ACC112 (cell line): ENCODE results near the gene NEO1.

ENCODE experiments used
- H2AFZ ChIP-seq: fragments of 200-600 bp; sonication (generic); one replicate; pipeline ENCODE4 v1.6.0; 2017; ENCODE audit warnings: antibody characterized with exemption, low read length; ENCODE audit not compliant: unreplicated experiment
- H3K27ac ChIP-seq: fragments of 200-600 bp; sonication (generic); 2 replicates; pipeline ENCODE4 v1.5.1; 2014; ENCODE audit warnings: low read depth, mild to moderate bottlenecking, antibody characterized with exemption, low read length, moderate library complexity
- H3K27me3 ChIP-seq: fragments of 200-600 bp; sonication (generic); 2 replicates; pipeline ENCODE4 v1.6.1; 2014; ENCODE audit warnings: mild to moderate bottlenecking, antibody characterized with exemption, low read length, moderate library complexity, mixed read lengths; ENCODE audit not compliant: insufficient read depth
- H3K36me3 ChIP-seq: fragments of 200-600 bp; sonication (generic); 2 replicates; pipeline ENCODE4 v1.6.1; 2016; ENCODE audit warnings: mild to moderate bottlenecking, antibody characterized with exemption, low read length, moderate library complexity, mixed read lengths; ENCODE audit not compliant: insufficient read depth
- H3K4me1 ChIP-seq: fragments of 200-600 bp; sonication (generic); one replicate; pipeline ENCODE4 v1.6.1; 2016; ENCODE audit warnings: low read length, mixed read lengths; ENCODE audit not compliant: insufficient read depth, unreplicated experiment, control insufficient read depth
- H3K4me3 ChIP-seq: fragments of 200-600 bp; sonication (generic); 2 replicates; pipeline ENCODE4 v1.5.1; 2014; ENCODE audit warnings: mild to moderate bottlenecking, low read depth, low read length
- H3K79me2 ChIP-seq: fragments of 200-600 bp; sonication (generic); one replicate; pipeline ENCODE4 v1.6.0; 2016; ENCODE audit warnings: low read length; ENCODE audit not compliant: control insufficient read depth, unreplicated experiment, insufficient read depth

The NEO1 gene

GRCh38 chr15:73075160-73075859, 23.0 kb downstream of the NEO1 start:
- Histone ChIP-seq H3K36me3 (no peaks in the 10 kb centered on the region), H3K4me3 (peak overlapping the region; percentile 6; the same call in 1 of the 2 replicates), H3K79me2 (peaks cover 3% of the 10 kb centered on the region), H2AFZ (peak overlapping the region; percentile 53), H3K27ac (no peak overlapping the region), H3K27me3 (no peaks in the 10 kb centered on the region), H3K4me1 (peaks cover 34% of the 10 kb centered on the region)

- no peak overlapping the region for H3K4me3 ChIP-seq
- no peaks in the 10 kb centered on the region for H3K36me3 ChIP-seq
- H3K79me2 ChIP-seq = peaks cover 2% of the 10 kb centered on the region
- no peak overlapping the region for H3K27ac ChIP-seq
- no peak overlapping the region for H2AFZ ChIP-seq
- H3K27me3 ChIP-seq = no peaks in the 10 kb centered on the region
- H3K4me1 ChIP-seq = peaks cover 34% of the 10 kb centered on the region
Observed at GRCh38 chr15:73078291-73078690, 26.0 kb downstream of the NEO1 start.

GRCh38 chr15:73078722-73079121, 26.5 kb downstream of the NEO1 start:
- peaks cover 34% of the 10 kb centered on the region for H3K4me1 ChIP-seq
- H3K79me2 ChIP-seq = no peaks in the 10 kb centered on the region
- peak overlapping the region; percentile 44 for H3K4me3 ChIP-seq
- no peaks in the 10 kb centered on the region for H3K36me3 ChIP-seq
- H2AFZ ChIP-seq = no peak overlapping the region
- peak overlapping the region; percentile 53 for H3K27ac ChIP-seq
- H3K27me3 ChIP-seq = no peaks in the 10 kb centered on the region

- no peaks in the 10 kb centered on the region for H3K27me3 ChIP-seq
- 0 out of 2 replicates have a peak overlapping the region, but pooled peaks have one; percentile 17 for H3K4me3 ChIP-seq
- peaks cover 30% of the 10 kb centered on the region for H3K4me1 ChIP-seq
- no peaks in the 10 kb centered on the region for H3K36me3 ChIP-seq
- no peaks in the 10 kb centered on the region for H3K79me2 ChIP-seq
- H2AFZ ChIP-seq = peak overlapping the region; percentile 70
- H3K27ac ChIP-seq = no peak overlapping the region
Observed at GRCh38 chr15:73079565-73079964, 27.3 kb downstream of the NEO1 start.

- H3K27me3 ChIP-seq = no peaks in the 10 kb centered on the region
- H3K79me2 ChIP-seq = no peaks in the 10 kb centered on the region
- H3K4me1 ChIP-seq = peaks cover 18% of the 10 kb centered on the region
- H3K27ac ChIP-seq = no peak overlapping the region
- H3K4me3 ChIP-seq = no peak overlapping the region
- no peak overlapping the region for H2AFZ ChIP-seq
- H3K36me3 ChIP-seq = no peaks in the 10 kb centered on the region
Observed at GRCh38 chr15:73081321-73081958, 29.2 kb downstream of the NEO1 start.

GRCh38 chr15:73082812-73083211, 30.5 kb downstream of the NEO1 start:
- peaks cover 18% of the 10 kb centered on the region for H3K4me1 ChIP-seq
- H3K27ac ChIP-seq = no peak overlapping the region
- H3K36me3 ChIP-seq = no peaks in the 10 kb centered on the region
- no peak overlapping the region for H3K4me3 ChIP-seq
- no peaks in the 10 kb centered on the region for H3K27me3 ChIP-seq
- H2AFZ ChIP-seq = no peak overlapping the region
- no peaks in the 10 kb centered on the region for H3K79me2 ChIP-seq

GRCh38 chr15:73087098-73087497, 34.8 kb downstream of the NEO1 start:
- H3K4me1 ChIP-seq = no peaks in the 10 kb centered on the region
- H3K79me2 ChIP-seq = no peaks in the 10 kb centered on the region
- H3K27ac ChIP-seq = no peak overlapping the region

DNA sequence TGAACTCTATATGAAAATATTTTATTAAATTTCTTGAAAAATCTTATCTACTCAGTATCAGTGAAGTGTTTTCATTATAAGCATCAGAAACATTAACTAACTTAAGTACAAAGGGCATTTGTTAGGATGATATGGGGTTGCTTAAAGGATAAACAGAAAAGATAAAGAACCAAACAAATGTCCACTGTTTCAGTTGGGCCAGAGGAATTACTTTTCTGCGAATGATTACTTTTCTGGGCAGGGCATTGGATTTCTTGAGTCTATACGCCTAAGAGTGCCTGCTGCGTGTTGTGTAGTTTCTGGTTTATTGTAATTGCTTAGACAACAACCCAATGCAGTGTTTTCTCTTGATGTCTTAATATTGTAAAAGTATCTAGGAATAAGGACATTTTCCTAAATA, 52.8 kb downstream of the NEO1 start:
- no peak overlapping the region for H2AFZ ChIP-seq
- no peaks in the 10 kb centered on the region for H3K79me2 ChIP-seq
- H3K4me1 ChIP-seq = no peaks in the 10 kb centered on the region
- no peak overlapping the region for H3K27ac ChIP-seq
- H3K4me3 ChIP-seq = no peak overlapping the region
- no peaks in the 10 kb centered on the region for H3K27me3 ChIP-seq
- no peaks in the 10 kb centered on the region for H3K36me3 ChIP-seq

More at GRCh38 chr15:73087098-73087497, 34.8 kb downstream of the NEO1 start:
- H3K4me3 ChIP-seq = no peak overlapping the region
- H2AFZ ChIP-seq = no peak overlapping the region
- no peaks in the 10 kb centered on the region for H3K36me3 ChIP-seq
- no peaks in the 10 kb centered on the region for H3K27me3 ChIP-seq

DNA sequence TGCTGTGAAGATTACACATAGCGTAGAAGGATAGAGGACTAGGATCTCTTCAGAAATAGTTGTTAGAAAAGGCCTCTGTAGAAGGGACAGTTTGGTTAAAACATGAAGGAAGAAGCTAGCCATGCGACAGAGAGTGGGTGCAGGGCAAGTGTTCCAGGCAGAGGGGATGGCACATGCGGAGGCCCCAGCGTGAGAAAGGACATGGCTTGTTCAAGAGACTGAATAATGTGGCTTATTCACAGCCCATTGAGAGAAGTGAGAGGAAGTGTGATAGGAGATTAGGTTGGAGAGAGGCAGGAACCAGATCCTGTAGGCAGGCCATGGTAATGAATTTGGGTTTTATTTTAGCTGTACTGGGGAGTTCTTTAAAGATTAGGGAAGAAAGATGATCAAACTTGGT, 56.4 kb downstream of the NEO1 start:
- no peak overlapping the region for H3K27ac ChIP-seq

GRCh38 chr15:73109765-73110164, 57.5 kb downstream of the NEO1 start:
- Histone ChIP-seq H3K4me3 (no peak overlapping the region), H2AFZ (no peak overlapping the region), H3K27me3 (no peaks in the 10 kb centered on the region), H3K36me3 (no peaks in the 10 kb centered on the region), H3K27ac (no peak overlapping the region), H3K4me1 (no peaks in the 10 kb centered on the region), H3K79me2 (no peaks in the 10 kb centered on the region)

More for the DNA sequence above, 56.4 kb downstream of the NEO1 start:
- H3K79me2 ChIP-seq = no peaks in the 10 kb centered on the region
- H3K36me3 ChIP-seq = no peaks in the 10 kb centered on the region
- H3K4me3 ChIP-seq = no peak overlapping the region
- no peak overlapping the region for H2AFZ ChIP-seq
- no peaks in the 10 kb centered on the region for H3K4me1 ChIP-seq
- no peaks in the 10 kb centered on the region for H3K27me3 ChIP-seq

DNA sequence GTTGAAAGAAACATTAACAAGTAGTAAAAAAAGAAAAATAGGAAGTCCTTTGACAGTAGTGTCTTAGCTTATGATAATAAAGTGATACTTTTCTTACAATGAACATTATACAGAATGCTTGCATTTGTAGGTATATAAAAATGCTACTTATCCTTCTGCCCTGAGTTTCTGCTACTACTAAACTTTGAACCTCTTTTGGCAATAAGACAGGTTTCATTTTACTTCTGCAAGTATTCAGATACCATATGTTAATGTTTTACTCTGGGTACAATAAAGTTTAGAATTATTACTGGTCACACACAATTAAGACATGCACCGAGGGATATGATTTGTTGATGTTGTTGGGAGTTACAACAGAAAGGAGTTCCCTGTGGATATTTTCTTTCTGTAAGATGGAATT, 57.9 kb downstream of the NEO1 start:
- H3K79me2 ChIP-seq = no peaks in the 10 kb centered on the region
- H3K36me3 ChIP-seq = no peaks in the 10 kb centered on the region
- H3K27me3 ChIP-seq = no peaks in the 10 kb centered on the region
- H3K27ac ChIP-seq = no peak overlapping the region
- no peaks in the 10 kb centered on the region for H3K4me1 ChIP-seq
- no peak overlapping the region for H3K4me3 ChIP-seq
- no peak overlapping the region for H2AFZ ChIP-seq
